H7 (cell line): ENCODE data around the gene METTL2A. TPM values are rescaled to one million over a fixed set of nuclear protein-coding genes. Genes with fewer than 3 reads are reported as not detected.
A peak's percentile ranks its signal among the peaks of the same experiment; 100 is the strongest.
"Not testable (repeated sequence)": the region's sequence is repeated elsewhere in the genome, so short reads cannot be mapped to it uniquely, and the experiment has no call there.

Experiments
- DNase-seq: peaks from one replicate; pipeline ENCODE4 v3.0.0; 2012
- H3K27me3 ChIP-seq: 2 replicates; pipeline ENCODE4 v1.6.0; 2011; ENCODE audit warnings: mild to moderate bottlenecking, low read length; ENCODE audit not compliant: control insufficient read depth, insufficient read depth
- H3K36me3 ChIP-seq: replicated peaks from 2 replicates; pipeline ENCODE4 v1.5.1; 2011; ENCODE audit warnings: low read length; ENCODE audit not compliant: control insufficient read depth, insufficient read depth
- H3K4me3 ChIP-seq: 2 replicates; pipeline ENCODE4 v1.5.1; 2011; ENCODE audit warnings: low read depth, mild to moderate bottlenecking, control low read depth, low read length, moderate library complexity; ENCODE audit not compliant: insufficient read depth
- total RNA-seq: library from RNA; depleted of rRNA; stranded (reverse); fragments of >200 nt; shearing (Covaris generic); gene quantifications from 2 replicates; pipeline ENCODE4 v1.2.3, GENCODE V29; 2014; rRNA removed

METTL2A gene
- total RNA-seq, 1 experiment from 2014 or later: 28.8 TPM

GRCh38 chr17:62479639-62480258 is 56.1 kb downstream of the METTL2A start:
- not testable (repeated sequence) for H3K36me3 ChIP-seq, H3K27me3 ChIP-seq
- DNase-seq: peak; percentile 35
- peak overlapping the region; percentile 59 for H3K4me3 ChIP-seq

DNA sequence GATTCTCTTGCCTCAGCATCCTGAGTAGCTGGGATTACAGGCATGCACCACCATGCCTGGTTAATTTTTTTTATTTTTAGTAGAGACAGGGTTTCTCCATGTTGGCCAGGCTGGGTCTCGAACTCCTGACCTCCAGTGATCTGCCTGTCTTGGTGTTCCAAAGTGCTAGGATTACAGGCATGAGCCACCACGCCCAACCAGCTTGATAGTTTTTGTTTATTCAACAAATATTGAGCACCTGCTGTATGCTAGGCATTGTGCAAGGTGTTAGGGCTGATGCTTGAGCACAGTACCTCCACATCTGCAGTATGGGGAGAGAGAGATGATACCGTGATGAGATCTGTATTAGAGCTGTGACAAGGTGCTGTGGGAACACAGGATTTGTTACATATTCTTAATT is 58.9 kb downstream of the METTL2A start:
- DNase-seq, H3K36me3 ChIP-seq, H3K27me3 ChIP-seq, H3K4me3 ChIP-seq: not testable (repeated sequence)

DNA sequence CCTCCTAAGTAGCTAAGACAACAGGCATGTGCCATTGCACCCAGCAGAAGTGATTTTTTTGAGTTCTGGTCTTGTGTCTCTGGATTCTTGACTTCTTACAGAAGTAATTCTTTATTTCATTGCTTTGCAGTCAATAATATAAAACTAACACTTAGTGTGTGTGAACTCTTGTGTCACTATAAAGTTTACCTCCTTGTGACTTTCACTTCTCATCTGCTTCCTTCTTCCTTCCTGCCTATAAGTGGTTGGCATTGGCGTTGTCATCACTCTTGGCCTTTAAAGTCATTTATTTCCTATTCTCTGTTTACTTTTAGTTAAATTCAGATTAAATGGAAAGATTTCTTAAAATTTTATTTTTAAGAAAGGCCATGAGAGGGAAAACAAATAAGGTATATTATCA is 67.3 kb downstream of the METTL2A start:
- not testable (repeated sequence) for DNase-seq, H3K4me3 ChIP-seq, H3K27me3 ChIP-seq, H3K36me3 ChIP-seq

DNA sequence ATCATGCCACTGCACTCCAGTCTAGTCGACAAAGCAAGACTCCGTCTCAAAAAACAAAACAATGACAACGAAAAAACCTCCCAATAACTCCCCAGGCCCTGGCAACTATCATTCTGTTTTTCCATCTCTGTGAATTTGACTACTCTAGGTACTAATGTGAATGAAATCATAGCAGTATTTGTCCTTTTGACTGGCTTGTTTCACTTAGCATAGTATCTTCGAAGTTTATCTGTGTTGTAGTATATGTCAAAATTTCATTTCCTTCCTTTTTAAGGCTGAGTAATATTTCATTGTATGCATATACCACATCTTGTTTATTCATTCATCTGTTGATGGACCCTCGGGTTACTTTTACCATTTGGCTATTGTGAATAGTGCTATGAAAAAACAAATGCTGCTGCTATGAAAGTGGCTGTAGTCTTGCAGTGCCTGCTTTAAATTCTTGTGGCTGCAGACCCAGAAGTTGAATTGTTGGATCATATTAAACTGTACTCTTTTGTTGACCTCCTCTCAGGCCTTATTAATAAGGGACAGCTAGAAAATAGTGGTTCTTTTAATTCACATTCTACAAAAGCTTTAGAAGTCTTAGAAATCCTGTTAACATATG is 69.5 kb downstream of the METTL2A start:
- DNase-seq, H3K27me3 ChIP-seq, H3K4me3 ChIP-seq, H3K36me3 ChIP-seq: not testable (repeated sequence)

DNA sequence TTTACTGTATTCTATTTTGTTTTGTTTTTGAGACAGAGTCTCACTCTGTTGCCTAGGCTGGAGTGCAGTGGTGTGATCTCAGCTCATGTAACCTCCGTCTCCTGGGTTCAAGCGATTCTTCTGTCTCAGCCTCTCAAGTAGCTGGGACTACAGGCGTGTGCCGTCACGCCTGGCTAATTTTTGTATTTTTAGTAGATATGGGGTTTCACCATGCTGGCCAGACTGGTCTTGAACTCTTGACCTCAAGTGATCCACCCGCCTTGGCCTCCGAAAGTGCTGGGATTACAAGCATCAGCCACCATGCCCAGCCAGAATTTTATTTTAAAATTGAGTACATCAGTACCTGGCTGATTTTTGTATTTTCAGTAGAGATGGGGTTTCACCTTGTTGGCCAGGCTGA is 70.4 kb downstream of the METTL2A start:
- not testable (repeated sequence) for H3K36me3 ChIP-seq, H3K4me3 ChIP-seq, DNase-seq, H3K27me3 ChIP-seq

DNA sequence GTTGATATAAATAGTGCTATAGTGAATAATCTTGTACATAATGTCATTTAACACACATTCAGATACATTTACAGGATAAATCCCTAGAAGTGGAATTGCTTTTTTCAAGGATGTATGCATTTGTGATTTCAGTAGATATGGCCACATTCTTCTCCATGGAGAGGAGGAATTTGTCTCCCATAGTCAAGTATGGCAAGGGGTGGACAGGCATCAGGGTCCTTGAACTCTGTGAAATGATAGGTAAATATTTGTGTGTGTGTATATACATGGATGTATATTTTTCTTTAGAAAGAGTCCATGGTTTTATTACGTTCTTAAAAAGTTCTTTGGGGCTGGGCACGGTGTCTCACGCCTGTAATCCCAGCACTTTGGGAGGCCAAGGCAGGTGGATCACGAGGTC is 72.6 kb downstream of the METTL2A start:
- H3K4me3 ChIP-seq, H3K36me3 ChIP-seq, DNase-seq, H3K27me3 ChIP-seq: not testable (repeated sequence)

- not testable (repeated sequence) for H3K36me3 ChIP-seq, H3K27me3 ChIP-seq, H3K4me3 ChIP-seq, DNase-seq
These were observed 75.1 kb downstream of the METTL2A start for GRCh38 chr17:62498796-62499195.

Other genes with a start within 250 kb of the METTL2A start
- gene EFCAB3, start 43.3 kb upstream of the METTL2A start, total RNA-seq: not detected in 2 replicates
- 51.0 and 57.6 TPM in 2 replicates for gene TLK2, start 54.9 kb downstream of the METTL2A start, total RNA-seq
- gene MRC2, start 203.8 kb downstream of the METTL2A start, total RNA-seq: 57.8 and 80.5 TPM in 2 replicates